Measurements from ENCODE around the gene SYAP1.

DNA sequence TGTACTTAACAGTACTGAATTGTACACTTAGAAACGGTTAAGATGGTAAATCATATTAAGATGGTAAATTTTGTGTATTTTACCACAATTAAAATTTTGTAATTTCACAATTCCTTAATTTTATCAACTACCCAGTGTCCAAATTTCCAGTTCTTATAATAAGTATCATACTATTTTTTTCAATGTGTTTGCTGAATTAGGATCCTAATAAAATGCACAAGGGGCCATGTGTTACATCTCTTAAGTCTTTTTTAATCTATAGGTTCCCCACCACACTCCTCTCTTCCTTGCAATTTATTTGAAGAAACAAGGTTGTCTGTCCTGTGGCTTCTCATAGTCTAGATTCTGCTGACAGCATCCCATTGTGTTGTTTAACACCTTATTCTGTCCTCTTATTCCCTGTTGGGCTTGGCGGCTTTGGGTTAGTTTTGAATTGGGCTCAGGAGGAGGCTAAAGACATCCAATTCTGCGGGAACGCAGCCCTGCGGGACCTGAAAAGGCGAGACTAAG, 533 bp upstream of the SYAP1 start:
- TF ChIP-seq, protein P1, sequence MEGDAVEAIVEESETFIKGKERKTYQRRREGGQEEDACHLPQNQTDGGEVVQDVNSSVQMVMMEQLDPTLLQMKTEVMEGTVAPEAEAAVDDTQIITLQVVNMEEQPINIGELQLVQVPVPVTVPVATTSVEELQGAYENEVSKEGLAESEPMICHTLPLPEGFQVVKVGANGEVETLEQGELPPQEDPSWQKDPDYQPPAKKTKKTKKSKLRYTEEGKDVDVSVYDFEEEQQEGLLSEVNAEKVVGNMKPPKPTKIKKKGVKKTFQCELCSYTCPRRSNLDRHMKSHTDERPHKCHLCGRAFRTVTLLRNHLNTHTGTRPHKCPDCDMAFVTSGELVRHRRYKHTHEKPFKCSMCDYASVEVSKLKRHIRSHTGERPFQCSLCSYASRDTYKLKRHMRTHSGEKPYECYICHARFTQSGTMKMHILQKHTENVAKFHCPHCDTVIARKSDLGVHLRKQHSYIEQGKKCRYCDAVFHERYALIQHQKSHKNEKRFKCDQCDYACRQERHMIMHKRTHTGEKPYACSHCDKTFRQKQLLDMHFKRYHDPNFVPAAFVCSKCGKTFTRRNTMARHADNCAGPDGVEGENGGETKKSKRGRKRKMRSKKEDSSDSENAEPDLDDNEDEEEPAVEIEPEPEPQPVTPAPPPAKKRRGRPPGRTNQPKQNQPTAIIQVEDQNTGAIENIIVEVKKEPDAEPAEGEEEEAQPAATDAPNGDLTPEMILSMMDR (conservative IDR thresholded peaks at IDR 0.05 in 1 of 2, IDR thresholded peaks at IDR 0.05 in 1 of 2; ENCODE audit: low read depth in 1 of 2, low read length in 2 of 2): no peak
- no peak for TF ChIP-seq EZH2 (IDR thresholded peaks at IDR 0.05; ENCODE audit: low read length, missing control alignments)

All from fibroblast of lung (primary cell).